Measurements from ENCODE around the gene CD247.

The CD247 gene

GRCh38 chr1:167462341-167462740 lies 56.0 kb downstream of the CD247 start:
- DNase-seq (ENCODE audit: low read depth), result no peak
- H3K4me3 ChIP-seq (ENCODE audit: low read length), result no peak overlapping the region
- no peak for TF ChIP-seq CTCF (conservative IDR thresholded peaks at IDR 0.05; ENCODE audit: low read length)

- no peak for TF ChIP-seq CTCF (conservative IDR thresholded peaks at IDR 0.05; ENCODE audit: low read length)
Observed at GRCh38 chr1:167460836-167461235, 57.5 kb downstream of the CD247 start.

GRCh38 chr1:167457936-167458584 lies 60.3 kb downstream of the CD247 start:
- no peak overlapping the region for H3K4me3 ChIP-seq (ENCODE audit: low read length)
- no peak for TF ChIP-seq CTCF (conservative IDR thresholded peaks at IDR 0.05; ENCODE audit: low read length)
- no peak for DNase-seq (ENCODE audit: low read depth)

More at GRCh38 chr1:167460836-167461235, 57.5 kb downstream of the CD247 start:
- no peak overlapping the region for H3K4me3 ChIP-seq (ENCODE audit: low read length)
- DNase-seq (ENCODE audit: low read depth), result no peak

GRCh38 chr1:167456926-167457325 lies 61.4 kb downstream of the CD247 start:
- no peak for TF ChIP-seq CTCF (conservative IDR thresholded peaks at IDR 0.05; ENCODE audit: low read length)
- H3K4me3 ChIP-seq (ENCODE audit: low read length), result no peak overlapping the region

GRCh38 chr1:167456524-167456923 lies 61.8 kb downstream of the CD247 start:
- no peak for TF ChIP-seq CTCF (conservative IDR thresholded peaks at IDR 0.05; ENCODE audit: low read length)
- no peak overlapping the region for H3K4me3 ChIP-seq (ENCODE audit: low read length)
- DNase-seq (ENCODE audit: low read depth), result no peak

More at GRCh38 chr1:167456926-167457325, 61.4 kb downstream of the CD247 start:
- DNase-seq (ENCODE audit: low read depth), result no peak

- peak overlapping the region; percentile 74 for H3K4me3 ChIP-seq (ENCODE audit: low read length)
- no peak for TF ChIP-seq CTCF (conservative IDR thresholded peaks at IDR 0.05; ENCODE audit: low read length)
- DNase-seq (ENCODE audit: low read depth), result no peak
Observed at GRCh38 chr1:167455786-167456446, 62.4 kb downstream of the CD247 start.

Data from AG10803 (cell line).